NCI-H524 treated with DMSO at 0.1 percent for 48 hours (cell line): Measurements from ENCODE around the gene PSMD12.

ENCODE experiments used
- DNase-seq: peaks from one replicate; lab custom pipeline; 2025; lab: John Stamatoyannopoulos, UW

Gene PSMD12

GRCh38 chr17:67386965-67387551 is 20.7 kb upstream of the PSMD12 start:
- peak; percentile 19 for DNase-seq

- no peak for DNase-seq
Measured at GRCh38 chr17:67385122-67385988, 19.0 kb upstream of the PSMD12 start.

- DNase-seq = no peak
Measured at GRCh38 chr17:67381929-67382257, 15.5 kb upstream of the PSMD12 start.

- DNase-seq = no peak
Measured at GRCh38 chr17:67379251-67379630, 12.9 kb upstream of the PSMD12 start.

GRCh38 chr17:67378454-67379250 is 12.3 kb upstream of the PSMD12 start:
- peak; percentile 24 for DNase-seq

DNA sequence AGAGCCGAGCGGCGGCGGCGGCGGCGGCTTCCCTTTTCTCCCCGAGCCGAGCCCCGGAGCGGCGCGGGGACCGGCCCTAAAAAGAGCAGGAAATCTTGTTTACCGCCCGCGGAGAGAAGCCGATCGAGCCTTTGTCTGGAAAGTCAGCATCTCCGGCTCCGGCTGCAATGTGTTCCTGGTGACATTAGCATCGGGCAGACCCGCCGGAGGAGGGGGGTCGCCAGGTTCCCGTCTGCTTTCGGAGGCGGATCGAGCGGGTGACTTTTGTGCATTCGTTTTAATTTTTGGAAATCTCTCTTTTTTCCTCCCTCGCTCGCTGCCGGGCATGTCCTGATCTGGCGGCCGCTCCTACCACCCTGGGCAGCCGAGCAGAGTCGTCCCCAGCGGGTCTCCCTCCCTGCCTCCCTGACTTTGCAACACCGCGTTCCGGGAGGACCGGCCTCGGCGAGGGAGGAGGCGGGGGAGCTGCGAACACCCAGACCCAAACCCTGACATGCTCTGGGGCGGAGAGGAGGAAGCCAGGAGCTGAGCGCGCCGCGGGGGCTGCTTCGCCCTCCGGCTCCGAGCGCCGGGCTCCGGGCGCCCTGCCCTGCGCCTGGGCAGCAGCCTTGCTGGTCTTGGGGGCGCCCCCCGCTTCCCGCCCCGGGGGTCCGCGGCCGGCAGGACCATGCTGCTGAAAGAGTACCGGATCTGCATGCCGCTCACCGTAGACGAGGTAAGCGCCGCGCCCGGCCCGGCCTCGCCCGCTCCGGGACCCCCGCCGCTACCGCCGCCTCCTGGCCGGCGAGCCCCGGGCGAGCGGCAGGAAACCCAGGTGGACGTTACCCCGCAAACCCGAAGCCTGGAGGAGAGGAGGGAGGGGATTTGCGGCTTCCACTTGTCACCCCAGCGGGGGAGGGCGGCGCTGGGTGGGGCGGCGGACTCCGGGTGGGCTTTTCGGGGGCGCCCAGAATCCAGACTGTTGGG is 11.4 kb upstream of the PSMD12 start:
- no peak for DNase-seq

DNA sequence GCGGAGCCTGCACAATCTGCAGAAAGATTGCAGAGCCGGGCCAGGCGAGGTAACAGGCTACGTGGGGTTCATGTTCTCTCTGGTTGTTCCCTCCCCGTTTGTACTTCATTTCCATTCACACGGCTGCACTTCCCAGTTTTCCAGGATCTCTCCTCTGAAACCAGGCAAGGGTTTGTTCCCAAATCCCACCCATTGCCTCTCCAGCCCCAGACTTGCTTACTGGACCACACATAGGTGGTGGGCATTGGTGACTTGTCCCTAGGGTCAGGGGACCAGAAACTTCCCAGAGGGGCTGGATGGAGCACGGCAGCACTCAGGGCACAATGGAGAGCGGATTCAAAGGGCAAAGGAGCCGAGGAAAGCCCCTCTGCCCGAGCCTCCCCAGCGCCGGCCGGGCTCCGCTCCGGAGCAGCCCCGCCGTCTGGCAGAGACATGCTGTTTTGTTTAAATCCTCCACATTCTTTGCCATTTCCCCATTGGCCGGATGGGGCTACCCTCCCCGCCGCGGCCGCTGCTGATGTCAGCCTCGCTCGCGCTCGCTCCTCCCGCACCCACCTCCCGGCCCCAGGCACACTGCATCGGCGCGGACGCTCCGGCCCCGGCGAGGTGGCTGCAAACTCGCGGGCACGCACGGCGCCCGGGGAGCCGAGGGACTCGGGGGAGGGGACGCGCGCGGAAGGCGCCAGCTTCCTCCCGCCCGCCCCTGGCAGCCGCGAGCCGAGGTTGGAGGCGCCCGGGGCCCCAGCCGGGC is 10.5 kb upstream of the PSMD12 start, which contains the start of gene PITPNC1:
Gene PITPNC1 (plus strand): TSS at position 545 of the 751 bp plus-strand sequence.
- DNase-seq = no peak

GRCh38 chr17:67376415-67376736 is 10.0 kb upstream of the PSMD12 start:
- DNase-seq = no peak

DNA sequence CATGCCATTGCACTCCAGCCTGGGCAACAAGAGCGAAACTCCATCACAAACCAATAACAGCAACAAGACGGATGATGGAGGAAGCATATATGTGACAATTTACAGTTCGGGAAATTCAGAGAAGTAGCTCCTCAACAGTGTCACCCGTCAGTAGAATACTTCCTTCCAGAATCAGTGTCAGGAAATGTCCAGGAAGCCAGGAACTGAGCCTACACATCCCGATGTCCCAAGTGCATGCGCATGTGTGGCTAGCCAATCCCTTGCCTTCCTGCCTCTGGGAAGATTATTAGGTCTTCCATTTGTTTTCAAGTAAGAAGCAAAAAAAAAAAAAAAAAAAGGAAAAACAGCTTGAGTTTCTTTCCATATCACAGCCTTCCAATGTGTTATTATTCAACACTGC is 9.3 kb upstream of the PSMD12 start:
- no peak for DNase-seq

DNA sequence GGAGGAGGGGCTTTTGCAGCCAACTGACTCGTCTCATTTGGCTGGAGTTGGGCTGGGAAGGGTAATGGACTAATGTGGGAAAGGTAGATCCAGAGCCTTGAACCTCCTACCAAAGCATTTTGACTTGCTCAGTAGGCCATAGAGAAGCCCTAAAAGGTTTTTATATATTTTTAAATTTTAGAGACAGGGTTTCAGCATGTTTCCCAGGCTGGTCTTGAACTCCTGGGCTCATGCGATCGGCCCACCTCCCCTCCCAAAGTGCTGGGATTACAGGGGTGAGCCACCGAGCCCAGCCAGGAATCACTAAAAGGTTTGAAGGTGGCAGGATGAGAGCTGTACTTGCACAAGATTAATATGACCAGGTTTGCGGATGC is 8.7 kb upstream of the PSMD12 start:
- no peak for DNase-seq

- peak; percentile 63 for DNase-seq
Measured at GRCh38 chr17:67374329-67375053, 8.1 kb upstream of the PSMD12 start.

DNA sequence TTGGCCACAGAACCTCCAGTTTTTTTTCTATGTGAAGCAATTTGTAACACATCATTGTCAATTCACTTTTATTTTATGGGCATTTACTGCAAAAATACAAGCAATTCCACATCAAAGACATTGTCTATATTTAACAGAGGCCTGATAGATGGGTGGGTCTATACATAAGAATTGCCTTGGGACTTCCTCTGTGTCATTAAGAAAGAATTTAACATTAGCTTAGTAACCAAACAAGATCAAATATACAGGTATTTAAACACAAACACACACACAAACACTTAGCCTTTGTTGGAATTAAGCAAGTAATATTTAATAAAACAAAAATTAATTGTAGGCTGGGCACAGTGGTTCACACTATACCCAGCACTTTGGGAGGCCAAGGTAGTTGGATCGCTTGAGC is 6.4 kb upstream of the PSMD12 start:
- no peak for DNase-seq

DNA sequence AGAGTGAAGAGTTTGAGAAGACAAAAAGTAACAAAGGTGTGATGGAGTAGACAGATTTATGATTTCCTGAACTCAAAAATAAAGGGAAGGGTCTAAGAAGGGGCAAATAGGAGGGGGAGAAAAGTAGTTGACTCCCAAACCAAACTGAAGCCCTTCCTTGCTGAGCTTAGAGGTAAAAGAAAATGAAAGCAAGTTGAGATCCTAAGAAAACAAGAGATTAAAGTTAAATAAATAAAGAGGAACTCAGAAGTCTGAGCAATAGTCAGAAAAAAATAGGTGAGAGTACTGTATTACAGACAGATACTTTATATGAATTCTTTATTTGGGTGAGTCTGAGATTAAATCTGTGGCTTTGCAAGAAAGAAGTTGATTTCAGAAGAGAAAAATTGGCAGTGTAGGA is 3.3 kb upstream of the PSMD12 start:
- DNase-seq = no peak

GRCh38 chr17:67365738-67366192 is 612 bp downstream of the PSMD12 start:
- no peak for DNase-seq

GRCh38 chr17:67364847-67365737 is 1.3 kb downstream of the PSMD12 start:
- DNase-seq = no peak

DNA sequence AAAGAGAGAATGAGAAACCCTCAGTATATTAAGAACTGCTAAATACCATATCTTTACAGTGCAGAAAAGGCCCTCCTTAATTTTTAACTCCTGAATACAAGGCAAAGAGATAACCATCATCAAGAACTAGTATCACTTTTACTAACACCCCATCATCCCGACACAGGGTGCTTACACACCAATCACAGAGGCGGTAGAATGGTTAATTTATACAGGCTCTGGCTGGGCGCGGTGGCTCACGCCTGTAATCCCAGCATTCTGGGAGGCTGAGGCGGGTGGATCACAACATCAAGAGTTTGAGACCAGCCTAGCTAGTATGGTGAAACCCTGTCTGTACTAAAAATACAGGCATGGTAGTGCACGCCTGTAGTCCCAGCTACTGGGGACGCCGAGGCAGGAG is 4.2 kb downstream of the PSMD12 start:
- no peak for DNase-seq

GRCh38 chr17:67360880-67361279 is 5.5 kb downstream of the PSMD12 start:
- no peak for DNase-seq

- DNase-seq = no peak
Measured at GRCh38 chr17:67359960-67360791, 6.2 kb downstream of the PSMD12 start.
